ENCODE measurements around the gene KIF5B.
"Not testable (repeated sequence)": the region's sequence is repeated elsewhere in the genome, so short reads cannot be mapped to it uniquely, and the experiment has no call there.

Gene KIF5B

DNA sequence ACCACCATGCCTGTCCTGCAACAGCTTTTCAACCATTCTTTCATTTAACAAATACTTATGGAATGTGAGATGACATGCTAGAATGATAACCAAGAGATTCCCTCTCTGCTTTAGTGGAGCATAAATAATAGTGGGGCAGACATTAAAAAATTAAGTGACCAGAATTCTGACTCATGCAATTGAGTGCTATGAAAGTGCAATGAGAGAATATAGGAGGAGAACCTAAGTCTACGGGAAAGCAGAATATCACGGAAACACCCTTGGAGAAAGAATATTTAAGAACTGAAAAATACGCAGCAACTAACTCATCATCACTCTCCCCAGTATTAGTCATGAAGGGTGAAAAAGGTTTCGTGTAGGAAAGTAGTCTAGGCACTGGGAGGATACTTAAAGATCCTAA, 7.1 kb downstream of the KIF5B start:
- TF ChIP-seq, protein P1, sequence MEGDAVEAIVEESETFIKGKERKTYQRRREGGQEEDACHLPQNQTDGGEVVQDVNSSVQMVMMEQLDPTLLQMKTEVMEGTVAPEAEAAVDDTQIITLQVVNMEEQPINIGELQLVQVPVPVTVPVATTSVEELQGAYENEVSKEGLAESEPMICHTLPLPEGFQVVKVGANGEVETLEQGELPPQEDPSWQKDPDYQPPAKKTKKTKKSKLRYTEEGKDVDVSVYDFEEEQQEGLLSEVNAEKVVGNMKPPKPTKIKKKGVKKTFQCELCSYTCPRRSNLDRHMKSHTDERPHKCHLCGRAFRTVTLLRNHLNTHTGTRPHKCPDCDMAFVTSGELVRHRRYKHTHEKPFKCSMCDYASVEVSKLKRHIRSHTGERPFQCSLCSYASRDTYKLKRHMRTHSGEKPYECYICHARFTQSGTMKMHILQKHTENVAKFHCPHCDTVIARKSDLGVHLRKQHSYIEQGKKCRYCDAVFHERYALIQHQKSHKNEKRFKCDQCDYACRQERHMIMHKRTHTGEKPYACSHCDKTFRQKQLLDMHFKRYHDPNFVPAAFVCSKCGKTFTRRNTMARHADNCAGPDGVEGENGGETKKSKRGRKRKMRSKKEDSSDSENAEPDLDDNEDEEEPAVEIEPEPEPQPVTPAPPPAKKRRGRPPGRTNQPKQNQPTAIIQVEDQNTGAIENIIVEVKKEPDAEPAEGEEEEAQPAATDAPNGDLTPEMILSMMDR (IDR thresholded peaks at IDR 0.05; ENCODE audit: borderline replicate concordance, insufficient read depth, low read depth, low read length) = no peak
- H3K4me3 ChIP-seq (ENCODE audit: low read depth, low read length) = no peak overlapping the region

DNA sequence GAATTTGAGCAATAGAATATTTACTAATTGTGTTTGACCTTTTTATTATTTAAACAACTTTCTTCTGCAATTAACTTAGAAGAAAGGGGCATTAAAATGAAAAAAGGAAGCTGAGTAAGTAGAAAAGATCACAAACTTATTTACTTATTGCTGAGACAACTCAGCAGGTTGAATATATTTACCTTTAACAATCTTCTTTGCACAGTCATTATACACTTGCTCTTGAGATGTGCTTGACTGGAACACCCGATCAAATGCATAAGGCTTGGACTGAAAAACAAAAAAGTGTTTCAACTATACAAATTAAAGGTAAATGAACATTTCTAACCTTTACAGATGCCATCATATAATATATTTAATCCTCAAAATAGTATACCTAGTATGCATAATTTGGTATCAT, 7.9 kb downstream of the KIF5B start:
- no peak overlapping the region for H3K4me3 ChIP-seq (ENCODE audit: low read depth, low read length)
- TF ChIP-seq, protein P1 (IDR thresholded peaks at IDR 0.05; ENCODE audit: borderline replicate concordance, insufficient read depth, low read depth, low read length) = no peak

DNA sequence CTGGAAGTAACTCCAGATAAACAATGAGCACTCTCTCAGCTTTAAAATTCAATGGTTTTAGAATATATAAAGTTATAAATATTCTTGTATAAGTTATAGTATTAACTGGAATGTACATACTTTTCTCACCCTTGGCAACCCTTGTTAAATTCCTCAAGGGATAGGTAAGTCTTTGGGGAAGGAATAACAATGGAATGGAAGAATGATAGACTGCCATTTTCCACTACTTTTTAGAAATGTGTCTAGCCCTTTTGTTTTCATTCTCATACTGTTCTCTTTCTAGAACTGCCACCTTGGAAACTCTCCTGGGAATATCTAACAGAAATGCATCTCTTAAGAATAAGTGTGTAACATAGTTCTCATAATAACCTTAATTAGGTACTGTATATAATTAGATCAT, 8.3 kb downstream of the KIF5B start:
- TF ChIP-seq, protein P1 (IDR thresholded peaks at IDR 0.05; ENCODE audit: borderline replicate concordance, insufficient read depth, low read depth, low read length) = no peak
- H3K4me3 ChIP-seq (ENCODE audit: low read depth, low read length) = no peak overlapping the region

DNA sequence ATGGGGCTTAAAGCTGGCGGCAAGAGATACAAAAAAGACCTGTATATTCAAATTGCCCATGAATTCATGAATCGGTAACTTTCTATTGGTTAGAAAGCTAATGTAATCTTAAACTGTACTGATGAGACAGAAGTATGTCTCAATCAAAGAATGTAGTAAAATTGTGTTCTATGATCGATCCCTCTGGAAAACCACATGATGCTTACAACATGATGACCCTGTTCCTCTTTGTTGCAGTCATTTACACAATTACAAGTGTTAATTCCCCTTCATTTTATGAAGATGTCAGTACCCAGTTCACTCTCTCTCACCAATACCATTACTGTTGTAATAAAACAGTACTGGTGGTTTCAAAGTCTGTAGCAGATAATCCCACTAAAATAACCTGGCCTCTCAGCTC, 10.1 kb downstream of the KIF5B start:
- TF ChIP-seq, protein P1 (IDR thresholded peaks at IDR 0.05; ENCODE audit: borderline replicate concordance, insufficient read depth, low read depth, low read length) = no peak
- H3K4me3 ChIP-seq (ENCODE audit: low read depth, low read length) = no peak overlapping the region

DNA sequence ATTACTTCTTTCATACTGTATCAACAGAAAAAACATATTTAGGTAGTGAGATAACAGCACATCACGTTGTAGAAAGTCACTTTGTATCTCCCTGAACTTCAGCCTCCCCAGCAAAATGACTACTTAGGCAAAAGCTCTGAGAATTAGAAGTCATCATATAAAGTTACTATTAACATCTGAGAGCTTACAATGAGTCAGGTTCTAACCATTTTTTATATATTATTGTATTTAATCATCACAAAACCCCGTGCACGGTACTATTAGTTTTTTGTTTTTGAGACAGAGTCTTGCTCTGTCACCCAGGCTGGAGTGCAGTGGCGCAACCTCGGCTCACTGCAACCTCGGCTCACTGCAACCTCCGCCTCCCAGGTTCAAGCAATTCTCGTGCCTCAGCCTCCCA, 13.5 kb downstream of the KIF5B start:
- not testable (repeated sequence) for H3K4me3 ChIP-seq (ENCODE audit: low read depth, low read length)

DNA sequence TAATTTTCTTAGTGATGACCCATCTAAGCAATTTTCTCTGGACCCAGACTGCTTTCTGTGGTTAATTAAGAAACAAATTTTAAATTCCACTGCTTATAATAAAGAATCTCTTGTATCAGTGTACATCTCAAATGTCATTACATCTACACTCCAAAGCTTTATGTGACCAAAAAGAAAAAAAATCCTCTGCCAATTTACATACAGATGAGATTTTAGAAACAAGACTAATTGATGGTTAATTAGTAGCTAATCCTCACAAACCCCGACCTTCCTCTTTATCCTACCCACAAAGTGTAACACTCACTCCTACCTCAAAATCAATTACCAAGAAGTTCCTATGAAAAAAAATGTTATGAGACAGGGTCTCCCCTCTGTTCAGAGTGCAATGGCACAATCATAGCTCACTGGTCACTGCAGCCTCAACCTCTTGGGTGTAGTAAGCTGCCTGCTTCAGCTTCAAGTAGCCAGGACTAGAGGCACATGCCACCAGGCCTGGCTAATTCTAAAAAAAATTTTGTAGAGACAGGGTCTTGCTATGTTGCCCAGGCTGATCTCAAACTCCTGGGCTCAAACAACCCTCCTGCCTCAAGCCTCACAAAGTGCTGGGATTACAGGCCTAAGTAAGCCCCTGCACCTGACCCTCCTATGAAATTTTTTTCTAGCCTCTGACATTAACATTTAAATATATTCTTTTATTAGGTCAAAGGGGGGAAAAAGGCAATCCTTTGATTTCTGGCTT, 14.8 kb downstream of the KIF5B start:
- H3K4me3 ChIP-seq (ENCODE audit: low read depth, low read length) = no peak overlapping the region
- TF ChIP-seq, protein P1 (IDR thresholded peaks at IDR 0.05; ENCODE audit: borderline replicate concordance, insufficient read depth, low read depth, low read length) = no peak

DNA sequence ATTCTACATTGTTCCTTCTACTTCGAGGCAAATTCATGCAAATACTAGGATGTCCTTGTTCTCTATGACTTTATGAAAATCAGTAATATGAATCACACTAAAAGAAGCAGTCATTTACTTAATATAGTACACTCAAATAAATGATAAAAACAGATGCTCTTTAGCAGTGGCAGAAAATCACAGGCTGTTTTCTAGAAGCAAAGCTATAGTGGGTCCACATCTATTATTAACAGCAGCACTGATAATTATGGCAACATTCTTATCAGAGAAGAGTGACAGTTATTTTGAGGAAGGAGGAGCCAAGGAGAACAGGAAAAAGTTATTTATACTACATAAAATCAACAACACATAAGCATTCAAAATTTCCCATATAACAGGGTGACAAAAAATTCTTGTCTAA, 16.5 kb downstream of the KIF5B start:
- H3K4me3 ChIP-seq (ENCODE audit: low read depth, low read length) = no peak overlapping the region
- TF ChIP-seq, protein P1 (IDR thresholded peaks at IDR 0.05; ENCODE audit: borderline replicate concordance, insufficient read depth, low read depth, low read length) = no peak
